ENCODE results near the gene CUL4A.
"Not testable (repeated sequence)": the region's sequence is repeated elsewhere in the genome, so short reads cannot be mapped to it uniquely, and the experiment has no call there.

CUL4A gene

DNA sequence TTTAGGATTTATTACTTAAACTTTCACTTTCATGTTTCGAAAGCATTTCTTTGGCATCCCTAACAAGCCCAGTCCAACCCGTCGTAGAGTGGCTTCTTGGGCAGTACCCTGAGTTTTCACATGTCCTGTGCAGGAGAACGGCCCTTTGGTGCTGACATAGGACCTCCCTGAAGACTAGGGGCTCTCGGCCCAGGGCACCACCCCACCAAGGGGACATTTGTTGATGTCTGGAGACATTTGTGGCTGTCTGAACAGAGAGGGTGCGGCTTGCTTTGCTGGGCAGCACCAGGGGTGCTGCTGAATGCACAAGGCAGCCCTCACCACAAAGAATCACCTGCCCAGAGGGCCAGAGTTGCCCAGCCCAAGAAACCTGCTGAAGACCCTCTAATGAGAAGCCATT is 30.6 kb downstream of the CUL4A start:
- DNase-seq (ENCODE audit: low spot score) = no peak

DNA sequence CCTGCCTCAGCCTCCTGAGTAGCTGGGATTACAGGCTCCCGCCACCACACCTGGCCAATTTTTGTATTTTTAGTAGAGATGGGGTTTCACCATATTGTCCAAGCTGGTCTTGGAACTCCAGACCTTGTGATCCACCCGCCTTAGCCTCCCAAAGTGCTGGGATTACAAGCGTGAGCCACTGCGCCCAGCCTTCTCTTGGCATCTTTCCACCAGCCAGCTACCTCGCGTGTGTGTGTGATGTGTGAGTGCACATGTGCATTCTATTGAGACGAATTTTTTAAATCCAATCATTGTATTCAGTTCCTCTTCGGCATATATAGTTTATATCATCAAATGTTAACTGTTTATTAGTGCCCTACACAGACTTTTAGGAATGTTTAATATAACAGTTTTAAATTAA is 32.2 kb downstream of the CUL4A start:
- DNase-seq (ENCODE audit: low spot score) = not testable (repeated sequence)

DNA sequence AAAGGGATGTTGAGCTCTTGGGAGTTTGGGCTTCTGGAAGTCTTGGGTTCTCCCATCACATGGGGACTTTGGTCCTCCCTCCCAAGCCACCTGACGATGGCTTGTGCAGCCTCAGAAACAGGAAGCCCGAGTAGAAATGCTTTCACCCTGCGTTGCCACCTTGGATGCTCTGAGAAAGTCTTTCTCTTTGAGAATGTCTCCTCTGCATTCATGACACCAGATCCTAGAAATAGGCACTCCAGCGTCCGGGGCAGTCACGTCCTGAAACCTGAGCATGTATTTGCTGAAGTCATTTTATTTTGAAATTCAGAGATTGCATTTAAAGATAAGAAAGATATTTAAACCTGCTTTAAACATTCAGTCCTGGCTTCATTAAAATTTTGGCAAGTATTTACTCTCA is 34.4 kb downstream of the CUL4A start:
- DNase-seq (ENCODE audit: low spot score) = no peak

DNA sequence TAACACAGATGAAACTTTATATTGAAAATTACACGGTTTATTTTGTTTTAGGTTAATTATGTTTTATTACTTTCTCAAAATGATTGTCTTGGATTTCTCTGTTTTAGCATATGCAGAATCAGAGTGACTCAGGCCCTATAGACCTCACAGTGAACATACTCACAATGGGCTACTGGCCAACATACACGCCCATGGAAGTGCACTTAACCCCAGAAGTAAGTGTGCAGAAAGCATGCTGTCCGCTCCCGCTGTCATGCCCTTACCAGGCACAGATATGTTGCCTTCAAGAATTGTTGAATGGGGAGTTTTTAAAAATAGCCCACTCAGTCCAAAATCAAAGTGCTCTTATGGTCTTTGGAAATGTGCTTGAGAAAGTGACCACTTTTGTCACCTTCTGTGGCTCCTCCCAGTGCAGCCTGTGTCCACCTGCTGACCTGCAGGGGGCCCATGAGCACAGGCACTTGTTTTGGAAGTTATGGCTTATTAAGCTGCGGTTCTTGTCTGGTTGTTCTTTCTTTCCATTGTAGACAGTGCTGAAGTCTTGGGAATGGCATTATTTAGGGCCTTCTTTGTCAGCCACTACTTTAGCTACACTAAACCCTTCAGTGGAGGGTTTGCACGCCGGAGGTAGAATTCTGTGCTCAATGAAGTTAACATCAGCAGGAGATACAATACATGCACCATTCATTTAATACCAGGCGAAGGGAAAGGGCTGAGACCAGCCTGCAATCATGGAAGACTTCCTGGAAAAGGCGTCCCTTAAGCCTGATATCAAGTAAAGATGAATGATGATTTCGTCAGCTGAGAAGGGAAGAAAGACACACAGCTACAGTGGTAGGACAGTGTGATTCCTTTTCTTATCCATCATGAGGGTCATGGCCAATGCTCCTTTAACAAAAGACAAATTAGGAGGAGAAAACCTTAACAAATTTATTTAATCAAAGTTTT is 36.7 kb downstream of the CUL4A start:
- DNase-seq (ENCODE audit: low spot score) = no peak

DNA sequence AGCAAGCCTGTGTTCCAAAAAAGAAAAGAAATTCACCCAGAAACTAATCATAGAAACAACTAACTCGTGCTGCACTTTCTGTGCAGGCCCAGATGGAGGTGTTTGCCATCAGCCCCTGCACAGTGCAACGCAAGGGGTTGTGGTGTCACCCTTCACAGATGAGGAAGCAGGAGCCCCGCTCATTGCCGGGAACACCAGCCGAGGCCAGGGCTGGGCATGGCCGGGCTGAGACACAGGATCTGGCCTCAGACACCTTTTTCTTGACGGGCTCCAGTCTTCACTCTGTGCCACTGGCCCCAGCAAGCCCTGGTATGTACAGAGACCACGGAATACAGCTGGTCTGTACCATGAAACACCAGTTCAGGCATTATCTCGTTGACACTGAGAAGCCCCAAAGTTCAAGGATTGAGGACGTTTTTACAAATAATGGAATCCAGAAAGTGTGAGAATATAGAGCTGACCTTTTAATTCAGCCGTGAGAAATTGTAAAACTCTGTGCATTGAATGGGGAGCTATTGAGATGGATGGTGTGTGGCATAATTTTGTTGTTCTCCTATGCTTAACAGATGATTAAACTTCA is 43.2 kb downstream of the CUL4A start:
- DNase-seq (ENCODE audit: low spot score) = no peak

DNA sequence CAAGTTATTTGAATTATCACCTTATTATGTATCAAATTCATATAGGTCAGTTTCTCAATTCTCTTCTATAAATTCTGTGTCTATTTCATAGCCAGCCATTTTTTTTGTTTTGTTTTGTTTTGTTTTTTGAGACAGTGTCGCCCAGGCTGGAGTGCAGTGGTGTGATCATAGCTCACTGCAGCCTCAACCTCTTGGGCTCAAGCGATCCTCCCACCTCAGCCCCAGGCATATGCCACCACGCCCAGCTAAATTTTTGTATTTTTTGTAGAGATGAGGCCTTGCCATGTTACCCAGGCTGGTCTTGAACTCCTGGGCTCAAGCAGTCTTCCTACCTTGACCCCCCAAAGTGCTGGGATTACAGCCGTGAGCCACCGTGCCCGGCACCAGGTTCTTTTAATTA is 48.5 kb downstream of the CUL4A start:
- not testable (repeated sequence) for DNase-seq (ENCODE audit: low spot score)

DNA sequence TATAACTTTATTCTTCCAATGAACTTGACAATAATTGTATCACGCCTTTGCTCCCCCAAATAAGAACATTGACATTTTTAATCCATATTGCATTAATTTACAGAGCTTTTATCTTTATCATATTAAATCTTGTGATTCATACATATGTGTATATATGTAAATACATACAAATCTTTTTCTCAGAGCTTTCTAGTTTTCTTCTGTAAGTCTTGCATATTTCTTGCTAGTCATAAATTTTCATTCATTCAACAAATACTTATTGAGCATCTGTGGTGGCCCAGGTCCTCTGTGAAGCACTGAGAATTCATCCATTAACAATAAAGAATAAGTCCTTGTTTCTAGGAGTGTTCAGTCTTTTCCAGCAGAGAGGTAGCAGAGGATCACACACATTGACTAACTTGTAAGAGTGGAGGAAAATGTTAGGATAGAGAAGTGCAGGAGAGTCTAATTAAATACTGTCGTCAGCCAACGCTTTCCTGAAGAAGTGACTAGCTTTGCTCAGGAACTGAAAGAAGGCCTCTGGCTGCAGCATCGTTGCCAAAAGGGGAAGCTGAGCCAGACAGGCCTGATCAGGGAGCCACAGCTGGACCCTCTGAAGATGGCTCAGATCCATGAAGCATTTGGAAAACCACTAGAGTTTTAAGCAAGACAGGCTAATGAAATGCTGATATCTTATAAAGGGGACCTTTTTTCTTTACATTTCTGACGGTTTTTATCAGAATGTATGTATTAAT is 49.1 kb downstream of the CUL4A start:
- no peak for DNase-seq (ENCODE audit: low spot score)

DNA sequence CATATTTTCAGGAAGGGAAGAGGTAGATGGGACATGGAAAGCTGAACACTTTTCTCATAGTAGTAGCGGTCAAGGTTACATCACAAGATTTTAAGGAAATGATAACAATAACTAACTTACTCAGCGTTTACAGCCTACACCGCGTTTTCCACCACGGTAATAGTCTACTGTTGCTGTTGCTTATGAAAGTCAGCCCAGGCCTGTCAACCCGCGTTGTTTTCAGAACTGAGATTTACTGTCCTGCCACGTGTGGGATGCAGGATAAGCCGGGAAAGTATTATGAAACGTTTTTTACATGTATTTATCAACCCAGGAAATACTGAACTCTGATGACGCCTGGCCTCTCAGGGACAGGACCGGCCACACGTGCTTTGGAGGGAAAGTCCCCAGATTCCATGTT is 51.6 kb downstream of the CUL4A start:
- no peak for DNase-seq (ENCODE audit: low spot score)

DNA sequence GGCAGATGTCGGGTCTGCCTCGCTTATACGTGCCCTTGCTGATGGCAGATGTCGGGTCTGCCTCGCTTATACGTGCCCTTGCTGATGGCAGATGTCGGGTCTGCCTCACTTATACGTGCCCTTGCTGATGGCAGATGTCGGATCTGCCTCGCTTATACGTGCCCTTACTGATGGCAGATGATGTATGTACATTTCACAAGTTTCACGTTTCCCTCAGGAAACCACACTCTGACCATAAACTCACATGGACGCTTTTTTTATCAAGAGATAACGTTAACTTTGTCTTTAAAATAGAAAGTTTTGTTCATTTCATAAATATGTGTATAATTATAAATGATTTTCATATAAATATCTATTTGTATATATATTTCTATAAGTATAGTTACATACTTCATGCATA is 53.6 kb downstream of the CUL4A start:
- not testable (repeated sequence) for DNase-seq (ENCODE audit: low spot score)

DNA sequence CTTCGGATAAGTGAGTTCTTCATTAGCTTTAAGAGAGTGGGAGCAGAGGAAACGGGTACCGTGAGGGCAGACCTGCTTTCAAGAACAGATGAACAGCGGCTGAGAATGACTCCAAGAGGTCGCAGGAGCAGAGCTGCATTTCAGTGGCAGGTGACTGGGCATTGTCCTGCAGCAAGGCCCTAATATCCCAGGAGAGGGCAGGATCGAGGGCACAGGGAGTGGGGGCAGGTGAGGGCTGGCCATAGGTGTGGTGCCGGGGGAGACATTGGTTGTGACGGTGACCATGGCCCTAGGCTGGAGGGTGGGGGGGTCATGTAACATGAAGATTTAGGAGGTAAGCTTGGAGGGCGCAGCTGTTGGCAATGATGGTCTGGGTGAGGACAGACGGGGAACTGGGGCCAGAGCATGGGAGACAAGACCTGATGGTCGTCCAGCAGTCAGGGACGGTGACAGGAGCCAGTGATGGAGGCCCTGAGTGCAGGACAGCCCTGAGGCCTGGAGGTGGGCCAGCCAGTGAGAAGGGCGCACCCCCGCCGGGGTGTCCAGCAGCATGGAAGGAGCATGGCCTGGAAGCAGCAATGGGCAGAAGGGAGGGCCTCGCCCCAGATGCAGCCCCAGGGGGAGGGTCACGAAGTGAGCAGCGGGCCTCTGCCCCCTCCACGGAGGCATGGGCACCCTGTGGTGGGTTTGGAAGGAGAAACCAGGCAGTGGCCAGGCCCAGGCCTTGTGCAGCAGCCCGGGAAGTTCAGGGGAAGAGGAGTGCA is 58.4 kb downstream of the CUL4A start:
- DNase-seq (ENCODE audit: low spot score) = no peak

DNA sequence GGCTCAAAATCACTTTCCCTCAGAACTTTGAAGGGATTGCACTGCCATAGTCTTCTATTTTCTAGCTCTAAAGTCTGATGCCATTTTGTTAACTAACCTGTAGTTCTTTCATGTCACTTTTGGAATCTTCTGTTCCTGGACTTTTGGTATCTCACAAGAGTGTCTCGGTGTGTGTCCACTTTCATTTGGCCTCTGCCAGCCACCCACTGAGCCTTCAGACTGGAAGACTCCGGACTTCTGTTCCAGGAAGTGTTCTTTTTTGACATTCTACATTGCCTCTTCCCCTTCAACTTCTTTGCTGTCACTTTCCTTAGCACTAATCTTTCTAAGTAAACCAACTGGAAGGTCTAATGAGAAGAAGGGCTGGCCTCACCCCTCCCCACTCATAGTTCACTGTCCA is 62.6 kb downstream of the CUL4A start:
- DNase-seq (ENCODE audit: low spot score) = no peak

DNA sequence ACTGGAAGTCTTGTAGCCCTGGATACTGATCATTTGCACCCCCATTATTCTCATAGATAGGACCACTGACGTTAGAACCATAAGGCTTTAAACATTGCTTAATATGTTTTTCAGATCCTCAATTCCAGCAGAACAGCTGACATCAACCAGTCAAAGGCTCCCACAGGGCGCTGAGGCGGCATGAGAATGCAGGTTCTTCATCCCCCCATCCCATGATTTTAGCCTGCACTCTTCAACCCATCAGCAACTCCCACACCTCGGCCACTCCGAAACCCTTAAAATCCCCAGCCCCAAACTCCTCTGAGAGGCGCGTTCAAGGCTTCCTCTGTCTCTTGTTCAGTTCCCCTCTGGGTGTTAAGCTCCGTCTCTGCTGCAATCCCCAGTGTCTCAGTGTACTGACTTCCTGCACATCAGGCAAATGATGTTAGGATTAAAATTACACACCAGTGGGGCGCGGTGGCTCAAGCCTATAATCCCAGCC is 63.3 kb downstream of the CUL4A start:
- no peak for DNase-seq (ENCODE audit: low spot score)

DNA sequence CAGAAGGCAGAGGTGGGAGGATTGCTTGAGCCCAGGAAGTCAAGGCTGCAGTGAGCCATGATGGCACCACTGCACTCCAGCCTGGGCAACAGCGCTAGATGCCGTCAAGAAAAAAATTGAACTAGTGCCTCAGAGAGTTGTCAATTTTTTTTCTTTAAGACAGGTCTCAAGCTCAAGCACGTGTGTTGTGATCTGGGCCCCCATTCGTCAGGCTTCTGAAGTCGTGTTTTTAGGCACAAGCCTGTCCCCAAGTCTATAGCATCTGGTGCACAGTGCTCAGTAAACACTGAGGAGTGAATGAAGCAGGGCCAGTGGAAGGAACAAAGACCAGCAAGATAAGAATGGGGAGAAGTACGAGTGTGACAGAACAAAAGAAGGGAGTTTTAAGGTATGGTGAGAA is 63.9 kb downstream of the CUL4A start:
- DNase-seq (ENCODE audit: low spot score) = no peak

DNA sequence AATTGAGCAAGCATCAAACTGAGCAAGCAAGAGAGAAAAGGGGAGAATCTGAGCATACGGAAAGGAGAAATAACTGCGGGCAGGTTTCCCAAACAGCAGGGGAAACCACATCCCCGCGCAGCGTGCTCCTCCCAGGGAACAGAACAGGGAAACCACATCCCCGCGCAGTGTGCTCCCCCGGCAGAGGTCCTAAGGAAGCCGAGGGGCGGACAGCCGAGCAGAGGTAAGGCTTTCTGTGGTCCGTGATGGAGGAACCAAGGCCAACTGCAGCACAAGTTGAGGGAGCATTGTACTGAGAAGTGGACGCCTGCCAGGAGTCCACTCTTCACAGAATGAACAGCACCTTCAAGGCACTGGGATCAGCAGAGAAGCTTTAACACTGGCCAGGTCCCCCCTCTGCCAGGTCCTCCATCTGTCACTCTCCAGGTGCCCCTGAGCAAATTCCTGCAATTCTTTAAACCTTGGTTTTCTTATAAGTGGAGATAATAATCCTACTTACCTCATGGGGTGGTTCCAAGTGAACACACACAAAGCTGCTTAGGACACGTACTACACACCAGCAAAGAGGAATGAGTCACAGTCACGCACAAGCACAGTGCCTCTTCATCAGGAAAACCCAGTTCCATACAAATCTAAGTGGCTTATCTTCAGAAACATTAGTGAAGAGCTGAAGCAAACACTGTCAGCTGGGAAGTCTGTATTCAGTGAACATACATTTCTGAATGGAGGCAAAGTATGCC is 64.6 kb downstream of the CUL4A start:
- DNase-seq (ENCODE audit: low spot score) = no peak

DNA sequence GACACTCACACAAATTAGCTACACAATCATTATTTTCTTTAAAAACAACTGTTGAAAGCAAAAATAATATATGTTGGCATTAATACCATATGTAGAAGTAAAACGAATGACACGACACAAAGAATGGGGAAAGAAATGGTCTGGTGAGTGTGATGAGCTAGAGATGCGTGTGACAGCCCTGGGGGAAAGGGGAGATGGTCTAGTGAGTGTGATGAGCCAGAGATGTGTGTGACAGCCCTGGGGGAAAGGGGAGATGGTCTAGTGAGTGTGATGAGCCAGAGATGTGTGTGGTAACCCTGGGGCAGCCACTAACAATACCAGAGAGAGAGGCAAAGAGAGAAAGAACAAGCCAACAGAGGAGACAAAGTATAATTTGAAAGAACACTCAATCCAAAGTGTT is 65.3 kb downstream of the CUL4A start:
- no peak for DNase-seq (ENCODE audit: low spot score)

DNA sequence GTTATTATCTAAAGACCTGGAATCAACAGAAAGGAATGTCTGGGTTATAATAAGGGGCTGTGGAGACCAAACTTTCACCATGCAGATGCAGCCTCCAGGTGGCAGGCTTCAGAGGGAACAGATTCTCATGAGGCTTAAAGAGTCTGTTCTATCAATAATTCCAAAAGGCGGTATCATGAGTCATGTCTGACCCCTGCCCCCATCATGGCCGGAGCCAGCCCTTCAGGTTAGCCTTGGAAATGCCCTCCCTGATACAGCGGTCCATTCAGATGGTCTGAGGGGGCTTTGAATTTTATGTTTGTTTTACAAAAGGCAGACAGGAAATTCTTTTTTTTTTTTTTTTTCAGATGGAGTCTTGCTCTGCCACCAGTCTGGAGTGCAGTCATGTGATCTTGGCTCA is 66.0 kb downstream of the CUL4A start:
- peak; percentile 51 for DNase-seq (ENCODE audit: low spot score)

DNA sequence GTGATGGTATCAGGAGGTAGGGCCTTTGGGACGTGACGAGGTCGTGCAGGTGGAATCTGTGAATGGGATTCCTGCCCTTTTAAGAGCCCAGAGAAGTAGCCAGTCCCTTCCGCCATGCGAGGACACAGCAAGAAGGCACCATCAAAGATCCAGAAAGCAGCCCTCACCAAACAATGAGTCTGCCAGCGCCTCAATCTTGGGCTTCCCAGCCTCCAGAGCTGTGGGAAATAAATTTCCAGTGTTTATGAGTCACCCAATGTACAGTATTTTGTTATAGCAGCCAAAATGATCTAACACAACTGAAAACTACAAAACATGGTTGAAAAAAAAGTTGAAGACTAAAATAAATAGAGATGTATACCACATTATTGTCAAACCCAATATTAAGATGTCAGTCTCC is 70.7 kb downstream of the CUL4A start:
- no peak for DNase-seq (ENCODE audit: low spot score)

DNA sequence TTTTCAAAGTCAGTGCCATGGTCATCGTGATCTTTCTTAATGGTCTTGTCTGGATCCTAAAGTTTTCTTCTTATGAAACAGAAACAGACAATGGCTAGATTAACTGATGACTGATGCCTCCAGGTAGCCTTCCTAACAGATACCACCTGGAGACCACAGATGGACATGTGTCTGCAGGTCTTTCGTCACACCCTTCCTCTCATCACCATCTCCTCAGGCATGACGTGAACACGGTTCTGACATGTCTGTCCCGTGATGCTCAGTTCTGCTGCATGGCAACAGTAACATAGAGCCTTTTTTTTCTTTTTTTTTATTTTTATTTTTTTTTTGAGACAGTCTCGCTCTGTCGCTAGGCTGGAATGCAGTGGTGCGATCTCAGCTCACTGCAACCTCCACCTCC is 74.5 kb downstream of the CUL4A start:
- DNase-seq (ENCODE audit: low spot score) = no peak

DNA sequence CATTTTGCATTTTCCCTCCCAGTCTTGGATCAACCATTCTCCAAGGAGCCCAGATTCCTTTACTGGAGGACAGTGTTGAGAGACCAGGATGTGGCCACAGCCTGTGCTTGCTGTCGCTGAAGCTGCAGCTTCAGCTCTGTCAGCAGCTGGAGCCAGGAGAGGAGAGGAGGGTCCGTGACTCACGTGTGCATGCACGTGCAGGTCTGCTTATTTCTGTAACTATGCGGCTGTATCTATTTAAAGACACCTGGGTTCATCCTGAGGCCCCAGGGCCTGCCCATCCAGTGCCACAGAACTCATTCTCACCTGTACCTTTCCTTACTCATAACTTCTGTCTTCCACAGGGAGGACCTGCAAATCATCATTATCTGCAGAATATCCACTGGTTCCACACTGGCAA is 79.5 kb downstream of the CUL4A start:
- no peak for DNase-seq (ENCODE audit: low spot score)

DNA sequence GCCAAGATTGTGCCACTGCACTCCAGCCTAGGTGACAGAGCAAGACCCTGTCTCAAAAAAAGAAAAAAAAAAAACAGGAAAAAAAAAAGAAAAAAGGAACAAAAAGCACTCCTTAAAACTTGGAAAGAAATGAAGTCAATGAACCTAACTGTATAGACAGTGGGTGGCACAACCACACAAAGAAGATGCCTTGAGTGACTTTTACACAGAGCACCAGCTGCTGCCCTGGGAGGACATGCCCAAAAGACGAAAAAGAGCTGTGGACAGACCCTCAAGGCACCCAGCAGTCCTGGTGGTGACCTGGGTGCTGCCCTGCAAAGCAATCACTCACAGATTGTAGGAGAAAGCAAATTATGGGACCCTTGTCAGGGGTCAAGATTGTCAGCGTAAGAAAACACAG is 81.7 kb downstream of the CUL4A start:
- no peak for DNase-seq (ENCODE audit: low spot score)
